Raji (cell line): ENCODE measurements around the gene DIPK2B.

Experiments
- POLR2A ChIP-seq: IDR thresholded peaks from 2 replicates; pipeline ENCODE4 v1.6.1; 2011; ENCODE audit warnings: low read depth, low read length, control low read depth; ENCODE audit not compliant: insufficient read depth

Gene DIPK2B

GRCh38 chrX:45186643-45187026 lies 14.0 kb downstream of the DIPK2B start:
- no peak for TF ChIP-seq POLR2A

DNA sequence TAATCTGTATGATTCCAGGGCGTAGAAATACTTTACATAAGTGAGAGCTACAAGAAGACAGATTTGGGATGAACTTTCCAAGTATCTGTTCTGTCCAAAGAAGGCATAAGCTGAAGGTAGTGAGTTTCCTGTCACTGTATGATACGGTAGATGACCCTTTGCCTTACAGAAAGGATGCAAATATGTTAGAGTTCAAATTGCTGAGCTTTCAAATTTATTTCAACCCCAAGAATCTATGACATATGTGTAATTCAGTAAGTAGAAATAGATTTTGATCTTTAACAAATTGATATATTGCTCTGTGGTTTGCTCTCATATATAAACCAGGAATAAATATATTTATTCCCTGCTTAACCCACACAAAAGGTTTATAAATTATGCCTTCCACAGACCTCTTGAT lies 16.5 kb downstream of the DIPK2B start:
- no peak for TF ChIP-seq POLR2A

GRCh38 chrX:45172890-45173289 lies 27.8 kb downstream of the DIPK2B start:
- TF ChIP-seq POLR2A, result no peak

- no peak for TF ChIP-seq POLR2A
Measured at GRCh38 chrX:45166781-45167180, 33.9 kb downstream of the DIPK2B start.

- no peak for TF ChIP-seq POLR2A
Measured at GRCh38 chrX:45165726-45166125, 35.0 kb downstream of the DIPK2B start.

DNA sequence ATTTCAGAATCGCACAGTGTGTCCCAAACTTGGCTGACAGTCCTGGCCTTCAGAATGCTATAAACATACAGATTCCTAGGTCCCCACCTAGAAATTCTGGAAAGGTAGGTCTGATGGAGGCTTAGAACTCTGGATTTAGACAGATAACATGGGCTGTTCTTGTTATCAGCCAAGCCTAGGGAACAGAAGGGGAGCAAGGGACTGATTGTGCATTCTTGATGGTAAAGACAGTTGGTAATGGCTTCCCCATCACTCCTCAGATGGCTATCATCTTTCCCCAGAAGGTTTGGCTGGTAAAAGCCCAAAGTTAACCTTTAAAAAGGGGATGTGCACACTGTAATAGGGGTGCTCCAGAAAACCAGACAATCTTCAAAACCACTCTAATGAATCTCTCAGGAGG lies 35.7 kb downstream of the DIPK2B start:
- TF ChIP-seq POLR2A, result no peak

- TF ChIP-seq POLR2A, result no peak
Measured at GRCh38 chrX:45164021-45164621, 36.6 kb downstream of the DIPK2B start.

- TF ChIP-seq POLR2A, result no peak
Measured at GRCh38 chrX:45157647-45158046, 43.0 kb downstream of the DIPK2B start.

- no peak for TF ChIP-seq POLR2A
Measured at GRCh38 chrX:45154462-45154861, 46.2 kb downstream of the DIPK2B start.

DNA sequence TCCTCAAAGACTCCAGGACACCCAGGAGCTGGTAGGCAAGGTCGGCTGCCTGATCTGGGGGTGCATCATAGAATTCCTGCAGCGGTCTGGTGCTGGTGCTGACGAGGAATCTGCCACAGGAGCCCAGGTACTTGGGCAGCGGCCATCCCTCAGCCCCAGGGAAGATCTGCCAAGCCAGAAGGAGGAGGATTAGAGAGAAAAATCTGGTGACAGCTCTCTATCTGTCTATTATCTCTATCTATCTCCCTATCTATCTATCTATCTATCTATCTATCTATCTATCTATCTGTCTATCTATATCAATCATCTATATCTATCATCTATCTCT lies 46.7 kb downstream of the DIPK2B start:
- no peak for TF ChIP-seq POLR2A
